K562 (cell line): ENCODE data around the gene FGGY. TPM values are rescaled to one million over a fixed set of nuclear protein-coding genes. Genes with fewer than 3 reads are reported as not detected.
"Not testable (repeated sequence)": the region's sequence is repeated elsewhere in the genome, so short reads cannot be mapped to it uniquely, and the experiment has no call there.

Experiments used
- ATAC-seq: fragments of 200-7000 bp; cut with Tn5 transposase; 3 replicates; pipeline ENCODE4 v1.9.1; 2020; ENCODE audit warnings: moderate library complexity
- BruUV-seq: library from RNA; stranded (reverse); fragments of 400-500 nt; replicated peaks from 2 replicates; lab custom pipeline; 2021; lab: Mats Ljungman, UMichigan
- CTCF ChIA-PET: fragments of 300-600 bp; formaldehyde crosslinking; extraction: SDS; loops from one replicate; lab custom pipeline; 2021; ENCODE audit warnings: low intra/inter-chr PET ratio; lab: Yijun Ruan, JAX
- POLR2A ChIA-PET: fragments of 300-600, 350-650 bp; sonication (Branson Sonifier 250); formaldehyde crosslinking; extraction: SDS; loops from one replicate; lab custom pipeline; 2021; ENCODE audit warnings: antibody characterized with exemption, inconsistent platforms; lab: Yijun Ruan, JAX
- DNase-seq, 4 experiments: peaks; one replicate each; pipeline versions ENCODE4 v3.0.0 to v3.0.0-alpha.2; 2011 to 2018; ENCODE audit warnings: low spot score in 3 of 4, mixed read lengths in 3 of 4; ENCODE audit errors: extremely low read depth in 1 of 4
- FAIRE-seq: peaks from 2 replicates; lab custom pipeline; 2011; peaks lifted over from hg19 to GRCh38; lab: Jason Lieb, UNC
- H2AFZ ChIP-seq: 2 replicates; pipeline ENCODE4 v1.6.0; 2011; ENCODE audit warnings: low read depth, low read length, control low read depth, inconsistent platforms
- H3K27ac ChIP-seq: fragments of 200-600 bp; 3 replicates; pipeline ENCODE4 v1.8.0; 2011; ENCODE audit warnings: low read depth, mild to moderate bottlenecking, control low read depth, inconsistent platforms, low read length, moderate library complexity, mixed read lengths; ENCODE audit errors: extremely low read depth
- H3K27me3 ChIP-seq, 2 experiments: fragments of 300-600 bp in 1 of 2; 2 replicates in 1 of 2; 3 replicates in 1 of 2; pipeline versions ENCODE4 v1.6.0 to v1.8.0; 2011; ENCODE audit warnings: inconsistent platforms in 2 of 2, low read length in 2 of 2, mild to moderate bottlenecking in 1 of 2, mixed read lengths in 1 of 2, moderate library complexity in 1 of 2; ENCODE audit not compliant: control insufficient read depth in 2 of 2, insufficient read depth in 2 of 2
- H3K36me3 ChIP-seq: fragments of 300-600 bp; 3 replicates; pipeline ENCODE4 v1.8.0; 2011; ENCODE audit warnings: mild to moderate bottlenecking, low read length, inconsistent platforms; ENCODE audit not compliant: control insufficient read depth, insufficient read depth
- H3K4me1 ChIP-seq, 2 experiments: fragments of 200-600 bp in 1 of 2; replicated peaks in 1 of 2; 2 replicates in 1 of 2; 3 replicates in 1 of 2; pipeline versions ENCODE4 v1.5.1 to v1.8.0; 2011; ENCODE audit warnings: inconsistent platforms in 2 of 2, low read length in 2 of 2, mild to moderate bottlenecking in 1 of 2, mixed read lengths in 1 of 2, moderate library complexity in 1 of 2; ENCODE audit not compliant: control insufficient read depth in 2 of 2, insufficient read depth in 2 of 2
- H3K4me2 ChIP-seq: 2 replicates; pipeline ENCODE4 v1.6.1; 2011; ENCODE audit warnings: low read length, control low read depth, inconsistent platforms, mixed read lengths; ENCODE audit not compliant: insufficient read depth
- H3K4me3 ChIP-seq: fragments of 200-600 bp; sonication (generic), shearing (Covaris generic); 2 replicates; pipeline ENCODE4 v1.5.1; 2016; ENCODE audit warnings: control low read depth, inconsistent platforms
- H3K79me2 ChIP-seq: fragments of 200-600 bp; 3 replicates; pipeline ENCODE4 v1.8.0; 2011; ENCODE audit warnings: low read length, inconsistent platforms; ENCODE audit not compliant: control insufficient read depth, insufficient read depth
- H3K9ac ChIP-seq, 2 experiments: 2 replicates each; pipeline versions ENCODE4 v1.6.0 to v1.6.1; 2011; ENCODE audit warnings: low read depth in 2 of 2, low read length in 2 of 2, control low read depth in 1 of 2, inconsistent platforms in 1 of 2, mild to moderate bottlenecking in 1 of 2, mixed read lengths in 1 of 2; ENCODE audit not compliant: insufficient read depth in 1 of 2
- H3K9me1 ChIP-seq: one replicate; pipeline ENCODE4 v1.6.0; 2011; ENCODE audit warnings: inconsistent platforms, mild to moderate bottlenecking, low read length, moderate library complexity; ENCODE audit not compliant: control insufficient read depth, insufficient read depth
- H3K9me3 ChIP-seq: replicated peaks from 2 replicates; pipeline ENCODE4 v1.5.1; 2011; ENCODE audit warnings: low read depth, low read length, inconsistent platforms; ENCODE audit not compliant: control insufficient read depth, insufficient read depth
- H4K20me1 ChIP-seq: replicated peaks from 2 replicates; pipeline ENCODE4 v1.6.1; 2011; ENCODE audit warnings: low read length, inconsistent platforms, mixed read lengths; ENCODE audit not compliant: control insufficient read depth, insufficient read depth
- FOXJ2 ChIP-seq: fragments of 200-800 bp; sonication (Bioruptor generic); IDR thresholded peaks from 2 replicates; pipeline ENCODE4 v1.6.1; 2016; ENCODE audit warnings: missing genetic modification characterization, missing compliant biosample characterization
- GTF2A2 ChIP-seq: IDR thresholded peaks from 2 replicates; pipeline ENCODE4 v1.6.1; 2016; ENCODE audit warnings: mild to moderate bottlenecking, missing genetic modification characterization, missing compliant biosample characterization
- KLF13 ChIP-seq: fragments of 450-650 bp; IDR thresholded peaks from 2 replicates; pipeline ENCODE4 v1.6.1; 2016; ENCODE audit warnings: missing genetic modification characterization, low read depth, mild to moderate bottlenecking, missing compliant biosample characterization, moderate library complexity, borderline replicate concordance
- MAFG ChIP-seq: fragments of 450-650 bp; conservative IDR thresholded peaks from 2 replicates; pipeline ENCODE4 v1.6.1; 2016; ENCODE audit warnings: missing genetic modification characterization, missing compliant biosample characterization
- MED1 ChIP-seq: sonication (generic); formaldehyde crosslinking; IDR thresholded peaks from 2 replicates; pipeline ENCODE4 v1.8.1; 2023; ENCODE audit warnings: missing genetic modification reagents, borderline replicate concordance
- NFYB ChIP-seq: IDR thresholded peaks from 2 replicates; pipeline ENCODE4 v1.6.1; 2011; ENCODE audit warnings: mild to moderate bottlenecking, moderate library complexity; ENCODE audit not compliant: insufficient read length; ENCODE audit errors: extremely low read depth
- NR1H2 ChIP-seq: sonication (generic); formaldehyde crosslinking; IDR thresholded peaks from 2 replicates; pipeline ENCODE4 v1.4.0; 2020; ENCODE audit warnings: mild to moderate bottlenecking, missing genetic modification reagents
- RAD51 ChIP-seq: fragments of 450-650 bp; IDR thresholded peaks from 2 replicates; pipeline ENCODE4 v1.7.1; 2016; ENCODE audit warnings: low read depth, mild to moderate bottlenecking, borderline replicate concordance
- SUPT5H ChIP-seq: fragments of 450-650 bp; IDR thresholded peaks from 2 replicates; pipeline ENCODE4 v1.6.1; 2016
- ZC3H4 ChIP-seq: sonication (generic); formaldehyde crosslinking; IDR thresholded peaks from 2 replicates; pipeline ENCODE4 v1.9.0; 2021; ENCODE audit warnings: missing genetic modification reagents, borderline replicate concordance
- ZNF133 ChIP-seq: fragments of 250-450 bp; sonication (Bioruptor Pico); IDR thresholded peaks from 2 replicates; pipeline ENCODE4 v1.4.0; 2020; ENCODE audit warnings: mild to moderate bottlenecking
- ZNF140 ChIP-seq: fragments of 250-450 bp; sonication (Bioruptor Pico); IDR thresholded peaks from 2 replicates; pipeline ENCODE4 v1.8.0; 2021; ENCODE audit warnings: moderate library complexity, mild to moderate bottlenecking, inconsistent platforms
- ZNF146 ChIP-seq: IDR thresholded peaks from one replicate; pipeline ENCODE4 v1.6.1; 2018; ENCODE audit warnings: missing compliant biosample characterization; ENCODE audit not compliant: unreplicated experiment
- ZNF324 ChIP-seq: fragments of 250-450 bp; sonication (Bioruptor Pico); IDR thresholded peaks from 2 replicates; pipeline ENCODE4 v1.4.0; 2020; ENCODE audit warnings: mild to moderate bottlenecking
- WGBS: fragments of 100-300 bp; shearing (Covaris generic); methylation state at CpG from one replicate; pipeline ENCODE4 v1.1.6; 2016; ENCODE audit warnings: low coverage, mixed read lengths; ENCODE audit not compliant: insufficient coverage; ENCODE audit errors: missing lambda C conversion rate; 5-methylcytosine and 5-hydroxymethylcytosine counted together
- in situ Hi-C: fragments of 300-500 bp; cut with MboI; formaldehyde crosslinking; loops from 4 replicates; pipeline ENCODE4 v1.15.0; 2018; ENCODE audit warnings: inconsistent platforms, mixed read lengths
- intact Hi-C: fragments of 100-400 bp; cut with micrococcal nuclease; formaldehyde crosslinking; loops from 2 replicates; pipeline ENCODE4 v1.14.2; 2022
- polyA plus RNA-seq, 8 experiments: library from polyadenylated mRNA; depleted of rRNA in 4 of 8; stranded (reverse) in 5 of 8; unstranded in 3 of 8; fragments of >200 nt; fragmentation: Nextera tagmentation in 2 of 8; fragmentation: Illumina TruSeq in 1 of 8; extraction: Ambion mirVana in 2 of 8; extraction: Trizol in 1 of 8; gene quantifications; 2 replicates each; pipeline versions ENCODE4 v1.2.1 to v1.2.3, GENCODE V29; 2011 to 2014; ENCODE audit warnings: inconsistent platforms in 1 of 8, missing spikeins in 1 of 8
- total RNA-seq, 7 experiments: library from RNA; depleted of rRNA in 6 of 7; stranded (reverse); fragments of >200 nt in 6 of 7; fragmentation: Illumina TruSeq in 2 of 7; extraction: Trizol in 2 of 7; gene quantifications; 2 replicates each; pipeline versions ENCODE4 v1.2.1 to v1.2.3, GENCODE V29; 2011 to 2021; ENCODE audit warnings: low replicate concordance in 1 of 7
- TF ChIP-seq, protein P1 (sequence below), 2 experiments: fragments of 200-800 bp in 1 of 2; sonication (Bioruptor generic) in 1 of 2; sonication (generic) in 1 of 2; formaldehyde crosslinking in 1 of 2; IDR thresholded peaks in 1 of 2; conservative IDR thresholded peaks in 1 of 2; 2 replicates each; pipeline versions ENCODE4 v1.5.0 to v1.6.1; 2016 to 2020; ENCODE audit warnings: missing compliant biosample characterization in 1 of 2, missing genetic modification characterization in 1 of 2, missing genetic modification reagents in 1 of 2
- TF ChIP-seq, protein P2 (sequence below): sonication (generic); IDR thresholded peaks from 2 replicates; pipeline ENCODE4 v1.6.1; 2016

FGGY gene
- total and polyA plus RNA-seq, 9 of the 15 experiments (the other 6 are each of a cell fraction or from before 2014, with no cell fraction given) = 9.7 to 19.2 (median 12.6) TPM

DNA sequence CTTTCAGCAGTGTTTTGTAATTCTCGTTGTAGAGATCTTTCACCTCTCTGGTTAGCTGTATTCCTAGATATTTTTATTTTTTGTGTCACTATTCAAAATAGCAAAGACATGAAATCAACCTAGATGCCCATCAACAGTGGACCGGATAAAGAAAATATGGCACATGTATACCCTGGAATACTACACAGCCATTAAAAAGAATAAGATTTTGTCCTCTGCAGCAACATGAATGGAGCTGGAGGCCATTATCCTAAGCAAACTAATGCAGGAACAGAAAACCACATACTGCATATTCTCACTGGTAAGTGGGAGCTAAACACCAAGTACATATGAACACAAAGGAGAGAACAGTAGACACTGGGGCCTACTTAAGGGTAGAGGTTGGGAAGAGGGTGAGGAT lies 199.3 kb downstream of the FGGY start:
- H3K9me3 ChIP-seq, H3K4me2 ChIP-seq, CTCF ChIA-PET, H4K20me1 ChIP-seq, H3K27me3 ChIP-seq, H3K4me3 ChIP-seq, H2AFZ ChIP-seq: not testable (repeated sequence)
- TF ChIP-seq ZNF146 (CRISPR knock-in tag) = peak; percentile 72
- TF ChIP-seq, all 486 proteins: peak for 1; not testable (repeated sequence) for 485
- in situ Hi-C loops, H3K79me2 ChIP-seq, H3K9ac ChIP-seq, intact Hi-C loops, H3K9me1 ChIP-seq, BruUV-seq, POLR2A ChIA-PET, H3K36me3 ChIP-seq, FAIRE-seq, H3K27ac ChIP-seq, DNase-seq, H3K4me1 ChIP-seq, ATAC-seq: not testable (repeated sequence)
- WGBS = 33% methylated on average over 2 of the region's 2 CpGs

DNA sequence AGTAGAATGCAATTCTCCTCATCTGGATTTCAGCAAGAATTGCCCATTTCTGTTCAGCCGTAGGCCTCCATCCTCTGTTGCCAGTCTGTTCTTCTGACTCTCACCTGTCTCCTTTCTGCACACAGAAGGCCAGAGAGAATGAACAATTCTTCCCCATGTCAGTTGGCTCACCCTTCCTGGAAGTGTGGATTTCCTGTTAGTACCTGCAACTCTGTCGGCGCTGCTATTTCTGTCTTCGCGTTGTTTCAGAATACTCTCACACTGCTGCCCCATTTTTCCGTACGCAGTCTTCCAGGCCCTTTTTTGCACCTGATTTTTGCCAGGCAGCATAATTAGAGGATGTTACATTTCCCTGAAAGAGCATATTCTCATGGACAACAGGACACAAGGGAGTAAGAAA lies 200.7 kb downstream of the FGGY start:
- H3K36me3 ChIP-seq = no peaks in the 10 kb centered on the region
- in situ Hi-C loops (no loop called here), intact Hi-C loops (no loop called here)
- ChIA-PET POLR2A (no interaction called here), CTCF (no interaction called here)
- no peaks in the 10 kb centered on the region for H4K20me1 ChIP-seq
- FAIRE-seq = no peak
- H2AFZ ChIP-seq = no peak overlapping the region
- H3K79me2 ChIP-seq = no peaks in the 10 kb centered on the region
- no peak for DNase-seq
- BruUV-seq = no TSS peak
- H3K27ac ChIP-seq = no peak overlapping the region
- no peaks in the 10 kb centered on the region; a peak in 2 of 5 replicates for H3K4me1 ChIP-seq
- H3K4me3 ChIP-seq = no peak overlapping the region
- no peaks in the 10 kb centered on the region for H3K9me3 ChIP-seq
- no peak overlapping the region for H3K9ac ChIP-seq
- H3K9me1 ChIP-seq = no peaks in the 10 kb centered on the region
- no peaks in the 10 kb centered on the region for H3K27me3 ChIP-seq
- no peak for ATAC-seq
- 42% methylated on average over 7 of the region's 7 CpGs for WGBS
- no peak overlapping the region for H3K4me2 ChIP-seq
- TF ChIP-seq, protein P1, sequence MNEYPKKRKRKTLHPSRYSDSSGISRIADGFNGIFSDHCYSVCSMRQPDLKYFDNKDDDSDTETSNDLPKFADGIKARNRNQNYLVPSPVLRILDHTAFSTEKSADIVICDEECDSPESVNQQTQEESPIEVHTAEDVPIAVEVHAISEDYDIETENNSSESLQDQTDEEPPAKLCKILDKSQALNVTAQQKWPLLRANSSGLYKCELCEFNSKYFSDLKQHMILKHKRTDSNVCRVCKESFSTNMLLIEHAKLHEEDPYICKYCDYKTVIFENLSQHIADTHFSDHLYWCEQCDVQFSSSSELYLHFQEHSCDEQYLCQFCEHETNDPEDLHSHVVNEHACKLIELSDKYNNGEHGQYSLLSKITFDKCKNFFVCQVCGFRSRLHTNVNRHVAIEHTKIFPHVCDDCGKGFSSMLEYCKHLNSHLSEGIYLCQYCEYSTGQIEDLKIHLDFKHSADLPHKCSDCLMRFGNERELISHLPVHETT (CRISPR knock-in tag; conservative IDR thresholded peaks at IDR 0.05 in 1 of 2, IDR thresholded peaks at IDR 0.05 in 1 of 2) = no peak
- no peak for TF ChIP-seq GTF2A2 (tag)
- TF ChIP-seq ZC3H4 (CRISPR knock-in tag) = no peak
- TF ChIP-seq NR1H2 = no peak
- no peak for TF ChIP-seq ZNF324 (CRISPR knock-in tag)
- TF ChIP-seq RAD51 = no peak
- no peak for TF ChIP-seq SUPT5H
- TF ChIP-seq KLF13 (tag) = no peak
- no peak for TF ChIP-seq NFYB
- TF ChIP-seq, protein P2, sequence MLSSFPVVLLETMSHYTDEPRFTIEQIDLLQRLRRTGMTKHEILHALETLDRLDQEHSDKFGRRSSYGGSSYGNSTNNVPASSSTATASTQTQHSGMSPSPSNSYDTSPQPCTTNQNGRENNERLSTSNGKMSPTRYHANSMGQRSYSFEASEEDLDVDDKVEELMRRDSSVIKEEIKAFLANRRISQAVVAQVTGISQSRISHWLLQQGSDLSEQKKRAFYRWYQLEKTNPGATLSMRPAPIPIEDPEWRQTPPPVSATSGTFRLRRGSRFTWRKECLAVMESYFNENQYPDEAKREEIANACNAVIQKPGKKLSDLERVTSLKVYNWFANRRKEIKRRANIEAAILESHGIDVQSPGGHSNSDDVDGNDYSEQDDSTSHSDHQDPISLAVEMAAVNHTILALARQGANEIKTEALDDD = no peak
- no peak for TF ChIP-seq MED1 (CRISPR knock-in tag)
- no peak for TF ChIP-seq ZNF133 (CRISPR knock-in tag)
- TF ChIP-seq MAFG (tag) = no peak
- no peak for TF ChIP-seq FOXJ2
- TF ChIP-seq ZNF140 (CRISPR knock-in tag) = no peak
